ENCODE data around the gene DHRS13. TPM values are rescaled to one million over a fixed set of nuclear protein-coding genes. Genes with fewer than 3 reads are reported as not detected.
"Not testable (repeated sequence)": the region's sequence is repeated elsewhere in the genome, so short reads cannot be mapped to it uniquely, and the experiment has no call there.

The DHRS13 gene
- total RNA-seq, 3 donors from 2014 or later, result 7.1 to 10.1 (median 7.3) TPM

DNA sequence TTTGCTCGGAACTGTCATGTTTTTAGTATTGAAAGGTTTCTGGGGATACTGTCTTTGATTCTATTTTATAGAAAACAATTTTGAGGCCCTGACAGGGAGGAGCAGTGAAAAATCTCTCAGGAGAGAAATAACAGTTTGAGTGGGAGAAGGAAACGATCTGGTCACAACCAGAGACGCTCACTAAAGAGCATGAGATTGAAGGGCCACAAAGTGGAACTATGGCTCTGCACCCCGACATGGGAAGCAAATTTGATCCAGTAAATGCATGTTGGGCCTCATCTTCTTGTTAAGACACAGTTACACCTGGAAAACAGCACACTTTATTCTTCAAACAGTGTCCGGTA lies 47.6 kb downstream of the DHRS13 start:
- peak overlapping the region; percentile 25 for H3K4me3 ChIP-seq
- TF ChIP-seq, protein P1, sequence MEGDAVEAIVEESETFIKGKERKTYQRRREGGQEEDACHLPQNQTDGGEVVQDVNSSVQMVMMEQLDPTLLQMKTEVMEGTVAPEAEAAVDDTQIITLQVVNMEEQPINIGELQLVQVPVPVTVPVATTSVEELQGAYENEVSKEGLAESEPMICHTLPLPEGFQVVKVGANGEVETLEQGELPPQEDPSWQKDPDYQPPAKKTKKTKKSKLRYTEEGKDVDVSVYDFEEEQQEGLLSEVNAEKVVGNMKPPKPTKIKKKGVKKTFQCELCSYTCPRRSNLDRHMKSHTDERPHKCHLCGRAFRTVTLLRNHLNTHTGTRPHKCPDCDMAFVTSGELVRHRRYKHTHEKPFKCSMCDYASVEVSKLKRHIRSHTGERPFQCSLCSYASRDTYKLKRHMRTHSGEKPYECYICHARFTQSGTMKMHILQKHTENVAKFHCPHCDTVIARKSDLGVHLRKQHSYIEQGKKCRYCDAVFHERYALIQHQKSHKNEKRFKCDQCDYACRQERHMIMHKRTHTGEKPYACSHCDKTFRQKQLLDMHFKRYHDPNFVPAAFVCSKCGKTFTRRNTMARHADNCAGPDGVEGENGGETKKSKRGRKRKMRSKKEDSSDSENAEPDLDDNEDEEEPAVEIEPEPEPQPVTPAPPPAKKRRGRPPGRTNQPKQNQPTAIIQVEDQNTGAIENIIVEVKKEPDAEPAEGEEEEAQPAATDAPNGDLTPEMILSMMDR (IDR thresholded peaks at IDR 0.05), result no peak
- intact Hi-C loops (cut with DNase I, micrococcal nuclease), result no loop called here
- H3K9me3 ChIP-seq, result no peaks in the 10 kb centered on the region
- ATAC-seq (no peak), DNase-seq (no peak)
- no peaks in the 10 kb centered on the region for H3K4me1 ChIP-seq (ENCODE audit: low read depth)
- no peaks in the 10 kb centered on the region for H3K36me3 ChIP-seq (ENCODE audit: low read depth)

DNA sequence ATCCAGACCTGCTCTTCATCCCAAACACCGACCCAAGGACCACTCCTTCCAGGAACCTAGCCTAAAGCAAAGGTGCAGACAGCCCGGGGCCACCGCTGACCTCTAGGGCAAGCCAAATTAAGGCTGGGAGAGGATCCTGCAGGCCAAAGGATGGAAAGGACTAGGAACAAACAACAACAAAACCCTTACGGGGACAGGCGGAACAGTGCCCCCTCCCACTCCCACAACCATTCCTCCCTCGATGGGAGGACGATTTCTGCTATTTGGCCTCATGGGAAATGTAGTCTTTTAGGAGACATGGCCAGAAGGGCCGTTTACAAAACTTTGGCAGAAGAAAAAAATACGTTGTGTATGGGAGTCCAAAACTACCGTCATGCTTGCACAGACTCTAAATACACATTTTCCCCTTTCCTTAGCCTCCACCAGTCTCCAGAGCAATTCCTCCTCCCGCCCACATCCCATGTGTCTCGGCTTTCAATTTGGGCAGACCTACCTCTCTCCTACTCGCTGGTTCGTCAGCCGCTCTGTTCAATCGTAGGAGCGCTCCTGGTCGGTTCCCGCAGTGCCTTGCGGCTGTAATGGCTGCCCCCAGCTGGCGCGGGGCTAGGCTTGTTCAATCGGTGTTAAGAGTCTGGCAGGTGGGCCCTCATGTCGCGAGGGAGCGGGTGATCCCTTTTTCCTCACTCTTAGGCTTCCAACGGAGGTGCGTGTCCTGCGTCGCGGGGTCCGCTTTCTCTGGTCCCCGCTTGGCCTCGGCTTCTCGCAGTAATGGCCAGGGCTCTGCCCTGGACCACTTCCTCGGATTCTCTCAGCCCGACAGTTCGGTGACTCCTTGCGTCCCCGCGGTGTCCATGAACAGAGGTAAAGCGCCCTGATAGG lies 48.2 kb downstream of the DHRS13 start, which contains the start of gene ERAL1:
ERAL1 (plus strand) TSS at position 560 of the 879 bp plus-strand sequence; CDS start at position 579, 19 bp downstream.
- ATAC-seq (peak; percentile 100), DNase-seq (peak; percentile 87 to 90 (median 89))
- no peaks in the 10 kb centered on the region for H3K4me1 ChIP-seq (ENCODE audit: low read depth)
- H3K36me3 ChIP-seq (ENCODE audit: low read depth), result no peaks in the 10 kb centered on the region
- intact Hi-C loops (cut with DNase I, micrococcal nuclease), result no loop called here
- TF ChIP-seq, protein P1 (IDR thresholded peaks at IDR 0.05), result no peak
- H3K4me3 ChIP-seq, result peak within 1 kb of the TSS; percentile 25
- H3K9me3 ChIP-seq, result no peaks in the 10 kb centered on the region

DNA sequence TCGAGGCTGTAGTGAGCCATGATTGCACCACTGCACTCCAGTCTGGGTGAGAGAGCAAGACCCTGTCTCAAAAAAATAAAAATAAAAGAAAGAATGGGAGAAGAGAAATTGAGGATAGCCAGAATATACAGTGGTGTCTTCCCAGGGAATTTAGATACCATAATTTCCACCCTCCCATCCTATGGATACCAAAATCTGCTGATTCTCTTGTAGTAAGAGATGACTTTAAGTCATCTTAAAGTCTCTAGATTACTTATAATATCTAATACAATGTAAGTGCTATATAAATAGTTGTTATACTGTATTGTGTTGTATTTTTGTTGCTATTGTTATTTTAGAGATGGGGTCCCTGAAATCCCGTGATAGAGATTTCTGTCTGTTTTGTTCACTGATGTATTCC lies 49.6 kb downstream of the DHRS13 start:
- no peaks in the 10 kb centered on the region for H3K36me3 ChIP-seq (ENCODE audit: low read depth)
- TF ChIP-seq, protein P1 (IDR thresholded peaks at IDR 0.05), result no peak
- H3K4me3 ChIP-seq, result no peak overlapping the region
- intact Hi-C loops (cut with DNase I, micrococcal nuclease), result no loop called here
- H3K4me1 ChIP-seq (ENCODE audit: low read depth), result no peaks in the 10 kb centered on the region
- DNase-seq (no peak), ATAC-seq (no peak)
- no peaks in the 10 kb centered on the region for H3K9me3 ChIP-seq

DNA sequence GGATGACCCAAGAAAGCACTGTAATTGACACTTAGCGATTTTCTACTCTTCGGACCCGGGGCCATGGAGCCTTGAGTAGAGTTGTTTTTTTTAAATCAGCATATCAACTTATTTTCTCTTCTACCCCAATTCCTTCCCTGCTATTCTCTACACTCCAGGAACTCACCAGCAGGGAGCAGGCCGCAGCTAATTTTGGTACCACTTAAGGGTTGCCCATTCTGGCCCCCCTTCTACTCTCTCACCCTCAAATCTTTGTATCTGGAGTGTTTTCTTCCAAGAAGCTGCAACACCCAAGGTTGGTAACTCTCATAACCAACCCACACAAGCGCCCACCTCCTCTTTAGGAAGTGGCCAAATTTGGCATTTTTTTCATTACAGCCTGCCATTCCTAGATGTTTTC lies 53.6 kb downstream of the DHRS13 start:
- ATAC-seq (no peak), DNase-seq (peak in 1 of 3 donors; percentile 5)
- Histone ChIP-seq H3K4me3 (no peak overlapping the region), H3K36me3 (ENCODE audit: low read depth) (no peaks in the 10 kb centered on the region), H3K4me1 (ENCODE audit: low read depth) (no peaks in the 10 kb centered on the region), H3K9me3 (no peaks in the 10 kb centered on the region)
- TF ChIP-seq, protein P1 (IDR thresholded peaks at IDR 0.05), result no peak
- intact Hi-C loops (cut with DNase I, micrococcal nuclease), result no loop called here

DNA sequence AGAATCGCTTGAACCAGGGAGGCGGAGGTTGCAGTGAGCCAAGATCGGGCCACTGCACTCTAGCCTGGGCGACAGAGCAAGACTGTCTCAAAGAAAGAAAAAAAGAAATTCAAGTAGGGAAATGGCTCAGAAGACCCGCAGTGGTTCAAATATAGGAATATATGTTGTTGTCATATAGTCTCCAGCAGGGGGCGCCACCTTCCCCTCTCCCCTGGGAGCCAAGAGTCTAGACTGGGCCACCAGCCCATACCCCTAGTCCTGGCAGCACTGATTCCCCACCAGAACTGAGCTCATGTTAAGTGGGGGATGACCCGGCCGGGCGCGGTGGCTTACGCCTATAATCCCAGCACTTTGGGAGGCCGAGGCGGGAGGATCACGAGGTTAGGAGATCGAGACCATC lies 54.2 kb downstream of the DHRS13 start:
- peak; percentile 52 to 54 (median 53) for DNase-seq
- H3K4me3 ChIP-seq; intact Hi-C loops (cut with DNase I, micrococcal nuclease): not testable (repeated sequence)

More for the DNA sequence above, 54.2 kb downstream of the DHRS13 start:
- not testable (repeated sequence) for H3K36me3 ChIP-seq (ENCODE audit: low read depth); H3K4me1 ChIP-seq (ENCODE audit: low read depth); H3K9me3 ChIP-seq
- ATAC-seq, result peak; percentile 79

Small RNA genes lying within 50 kb of the gene (microRNA-seq; reads per million reads assigned to microRNA genes)
- not detected for gene MIR451B

Other genes with a start within 250 kb of the DHRS13 start
- gene SDF2, start 241.2 kb downstream of the DHRS13 start, total RNA-seq, result 10 to 100 TPM; 55.0 to 67.5 (median 56.3) TPM
- 10 to 100 TPM; 47.8 to 97.7 (median 60.7) TPM for gene SUPT6H, start 240.9 kb downstream of the DHRS13 start, total RNA-seq
- 1 to 10 TPM; 1.3 to 2.0 (median 1.8) TPM for gene PROCA1, start 191.2 kb downstream of the DHRS13 start, total RNA-seq
- 10 to 100 TPM in 2 of 3 donors, 1 to 10 TPM in 1; 6.5 to 74.4 (median 19.3) TPM for gene RAB34, start 185.2 kb downstream of the DHRS13 start, total RNA-seq
- gene RPL23A, start 183.1 kb downstream of the DHRS13 start, total RNA-seq, result 1,000 to 10,000 TPM; 1,144 to 1,252 (median 1,216) TPM
- gene TLCD1, start 176.8 kb downstream of the DHRS13 start, total RNA-seq, result 10 to 100 TPM in 2 of 3 donors, 1 to 10 TPM in 1; 4.8 to 21.3 (median 16.8) TPM
- gene NEK8, start 174.3 kb downstream of the DHRS13 start, total RNA-seq, result 1 to 10 TPM; 3.4 to 7.9 (median 6.8) TPM
- 100 to 1,000 TPM in 2 of 3 donors, 10 to 100 TPM in 1; 66.0 to 166 (median 126) TPM for gene TRAF4, start 159.1 kb downstream of the DHRS13 start, total RNA-seq
- gene FAM222B, start 60.3 kb downstream of the DHRS13 start, total RNA-seq, result 10 to 100 TPM; 25.3 to 40.0 (median 30.0) TPM
- 10 to 100 TPM; 28.6 to 38.7 (median 35.9) TPM for gene ERAL1, start 48.1 kb downstream of the DHRS13 start, total RNA-seq
- gene FLOT2, start 5.3 kb downstream of the DHRS13 start, total RNA-seq, result 10 to 100 TPM; 87.9 to 98.0 (median 89.8) TPM
- gene PHF12, start 48.4 kb upstream of the DHRS13 start, total RNA-seq, result 10 to 100 TPM; 35.9 to 59.7 (median 39.2) TPM
- 1 to 10 TPM in 1 of 3 donors, under 1 TPM in 1, not detected in 1; 0.31 to 1.0 TPM for gene SEZ6, start 103.0 kb upstream of the DHRS13 start, total RNA-seq
- gene PIPOX, start 140.1 kb upstream of the DHRS13 start, total RNA-seq, result 1 to 10 TPM in 2 of 3 donors, under 1 TPM in 1; 0.75 to 7.4 (median 1.3) TPM

All from mucosa of descending colon (tissue), 3 donors.